GM04504 (cell line): ENCODE data around the gene DYSF.

ENCODE experiments used
- DNase-seq: peaks from one replicate; pipeline ENCODE4 v3.0.0-alpha.2; 2012; ENCODE audit warnings: low read depth

The DYSF gene

DNA sequence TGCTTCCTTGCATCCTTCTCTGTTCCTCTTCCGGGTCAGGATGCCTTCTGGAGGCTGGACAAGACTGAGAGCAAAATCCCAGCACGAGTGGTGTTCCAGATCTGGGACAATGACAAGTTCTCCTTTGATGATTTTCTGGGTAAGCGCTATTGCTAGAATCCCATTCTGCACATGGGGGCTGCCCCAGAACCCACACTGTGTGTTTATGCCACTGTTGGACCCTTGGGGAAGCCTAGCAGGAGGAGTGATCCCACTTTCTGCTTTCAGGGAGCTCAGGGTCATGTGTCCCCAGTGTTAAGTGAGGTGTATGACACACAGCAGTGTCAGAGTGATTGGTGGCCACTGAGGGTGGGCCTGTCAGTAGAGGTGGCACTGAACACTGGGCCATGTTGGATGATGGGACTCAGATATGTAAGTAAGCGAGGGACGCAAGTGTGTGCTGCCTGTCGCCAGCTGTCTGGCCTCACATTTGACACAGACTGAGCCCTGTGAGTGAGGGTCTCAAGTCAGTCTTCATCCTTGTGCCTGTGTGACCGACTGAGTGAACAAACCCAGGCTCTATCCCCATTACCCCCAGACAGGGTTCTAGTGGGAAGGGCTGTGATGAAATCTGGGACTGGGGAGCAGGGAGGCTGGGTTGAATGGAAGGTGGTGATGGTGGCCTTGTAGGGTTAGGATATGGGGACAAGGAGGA, 220.9 kb downstream of the DYSF start:
- DNase-seq = no peak

DNA sequence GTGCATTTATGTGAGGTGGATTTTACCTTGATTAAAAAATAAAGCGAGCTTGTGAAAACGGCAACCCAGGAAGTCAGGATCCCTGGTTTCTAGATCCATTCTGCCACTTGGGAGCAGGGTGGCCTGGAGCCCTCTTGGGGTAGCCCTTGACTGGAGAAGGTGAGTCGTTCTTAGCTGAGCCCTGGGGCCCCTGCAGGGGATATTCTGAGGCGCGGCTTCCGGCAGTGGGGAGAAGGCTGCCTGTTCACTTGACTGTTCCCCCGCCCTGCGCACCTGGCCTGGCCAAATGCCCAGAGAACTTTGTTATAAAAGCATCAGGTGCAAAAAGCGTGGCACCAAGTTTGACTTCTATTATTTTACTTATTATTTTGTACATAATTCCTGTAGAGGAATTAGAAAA, 221.9 kb downstream of the DYSF start:
- no peak for DNase-seq

DNA sequence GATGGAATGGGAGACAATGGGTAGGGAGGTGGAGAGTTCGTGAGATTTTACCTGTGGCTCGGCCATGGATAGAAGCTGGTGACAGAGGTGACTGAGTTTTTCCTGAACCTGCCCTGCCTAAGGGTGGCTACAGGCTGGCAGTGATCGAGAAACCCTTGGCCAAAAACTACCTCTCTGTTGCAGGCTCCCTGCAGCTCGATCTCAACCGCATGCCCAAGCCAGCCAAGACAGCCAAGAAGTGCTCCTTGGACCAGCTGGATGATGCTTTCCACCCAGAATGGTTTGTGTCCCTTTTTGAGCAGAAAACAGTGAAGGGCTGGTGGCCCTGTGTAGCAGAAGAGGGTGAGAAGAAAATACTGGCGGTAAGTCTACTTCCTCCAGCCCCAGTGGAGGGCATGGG, 225.5 kb downstream of the DYSF start:
- DNase-seq = no peak

DNA sequence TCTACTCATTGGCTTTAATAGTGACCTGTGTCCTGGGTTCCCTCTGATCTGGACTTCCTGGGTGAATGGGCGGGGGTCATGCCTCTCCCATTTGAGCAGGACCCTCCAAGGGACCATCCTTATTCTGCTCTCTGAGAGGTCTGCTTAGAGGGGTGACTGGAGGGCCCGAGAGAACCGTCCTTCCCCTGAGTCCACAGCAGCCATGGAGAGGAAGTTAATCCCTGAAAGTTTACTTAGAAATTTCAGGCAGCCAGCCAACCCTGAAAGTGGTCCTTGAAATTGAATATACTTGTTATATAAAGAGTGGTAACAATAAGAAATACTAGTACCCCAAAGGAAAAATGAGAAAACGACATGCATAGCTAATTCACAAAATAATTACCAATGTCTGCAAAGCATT, 226.1 kb downstream of the DYSF start:
- no peak for DNase-seq

DNA sequence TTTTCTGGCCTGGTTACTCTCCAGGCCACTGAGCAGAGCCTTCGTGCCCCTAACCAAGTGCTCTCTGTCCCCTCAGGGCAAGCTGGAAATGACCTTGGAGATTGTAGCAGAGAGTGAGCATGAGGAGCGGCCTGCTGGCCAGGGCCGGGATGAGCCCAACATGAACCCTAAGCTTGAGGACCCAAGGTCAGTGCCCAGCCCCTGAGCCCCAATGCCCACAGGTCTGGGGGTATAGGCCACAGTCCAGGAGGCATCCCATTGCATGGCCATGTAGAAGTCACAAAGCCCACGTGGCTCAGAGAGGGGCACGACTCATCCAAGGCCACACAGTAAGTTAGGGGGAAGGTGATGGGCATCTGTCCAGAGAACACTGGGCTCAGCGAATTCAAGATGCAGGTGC, 227.6 kb downstream of the DYSF start:
- DNase-seq = no peak

DNA sequence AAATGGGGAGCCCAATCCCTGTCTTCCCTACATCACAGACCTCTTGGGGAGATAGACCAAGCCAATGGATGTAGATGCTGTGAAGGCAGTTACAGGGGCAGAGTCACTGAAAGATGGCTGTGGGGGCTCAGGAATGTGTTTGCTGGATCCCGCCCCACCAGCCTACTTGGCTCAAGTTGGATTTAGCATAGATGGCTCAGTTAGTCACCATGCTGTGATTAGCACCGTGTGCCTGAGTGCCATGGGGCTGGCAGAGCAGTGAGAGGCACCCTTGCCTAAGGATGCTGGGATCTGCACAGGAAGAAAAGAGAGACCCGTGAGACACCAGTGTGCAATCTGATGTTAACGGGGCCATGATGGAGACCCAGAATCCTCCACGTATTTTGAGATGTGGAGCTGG, 228.3 kb downstream of the DYSF start:
- DNase-seq = no peak

DNA sequence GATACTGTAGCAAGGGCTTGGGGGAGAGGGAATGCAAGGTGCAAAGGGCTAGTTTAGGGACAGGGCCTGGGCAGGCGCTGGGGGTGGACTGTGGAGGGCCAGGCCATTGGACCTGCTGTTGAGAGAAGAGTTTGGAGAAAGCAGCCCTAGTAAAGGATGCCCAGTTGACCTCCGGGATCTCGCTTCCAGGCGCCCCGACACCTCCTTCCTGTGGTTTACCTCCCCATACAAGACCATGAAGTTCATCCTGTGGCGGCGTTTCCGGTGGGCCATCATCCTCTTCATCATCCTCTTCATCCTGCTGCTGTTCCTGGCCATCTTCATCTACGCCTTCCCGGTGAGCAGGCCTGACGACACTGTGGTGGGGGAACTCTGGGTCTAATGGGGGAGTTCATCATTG, 229.0 kb downstream of the DYSF start:
- DNase-seq = no peak

DNA sequence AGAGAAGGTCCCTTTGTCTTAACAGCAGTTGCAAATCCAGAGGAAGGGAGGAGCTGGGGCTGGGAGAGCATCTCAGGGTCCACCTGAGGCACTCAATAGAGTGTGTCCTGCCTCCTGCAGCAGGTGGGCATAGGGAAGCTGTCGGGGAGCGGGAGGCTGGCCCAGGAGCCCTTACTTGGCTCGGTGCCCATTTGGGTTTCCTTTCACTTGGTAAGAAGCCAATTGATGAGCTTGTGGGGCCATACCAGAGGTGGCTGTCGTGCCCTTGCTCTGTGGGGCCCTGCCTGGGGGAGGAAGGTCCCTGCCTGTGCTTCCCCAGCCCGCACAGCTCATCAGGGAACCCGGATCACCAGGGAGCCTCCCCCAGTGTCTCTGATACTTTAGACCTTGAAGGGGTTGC, 229.7 kb downstream of the DYSF start:
- no peak for DNase-seq

DNA sequence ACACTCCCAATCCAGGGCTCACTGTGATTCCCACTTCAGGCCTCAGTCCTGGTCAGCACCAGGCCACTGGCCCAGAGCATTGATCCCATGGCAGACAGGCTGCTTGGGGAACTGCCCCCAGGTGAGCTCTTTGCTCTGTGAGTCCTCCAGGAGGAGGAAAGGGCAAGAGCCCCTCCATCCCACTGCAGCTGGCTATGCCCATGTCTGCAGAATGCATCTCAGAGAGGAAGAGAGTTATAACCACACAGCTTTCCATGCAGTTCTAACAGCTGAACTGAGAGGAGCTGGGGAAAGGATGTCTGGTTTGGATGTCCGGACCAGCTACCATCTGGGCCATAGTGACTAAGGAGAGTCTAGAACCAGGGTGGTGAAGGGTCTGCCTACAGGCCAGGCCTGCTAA, 230.3 kb downstream of the DYSF start:
- DNase-seq = no peak

DNA sequence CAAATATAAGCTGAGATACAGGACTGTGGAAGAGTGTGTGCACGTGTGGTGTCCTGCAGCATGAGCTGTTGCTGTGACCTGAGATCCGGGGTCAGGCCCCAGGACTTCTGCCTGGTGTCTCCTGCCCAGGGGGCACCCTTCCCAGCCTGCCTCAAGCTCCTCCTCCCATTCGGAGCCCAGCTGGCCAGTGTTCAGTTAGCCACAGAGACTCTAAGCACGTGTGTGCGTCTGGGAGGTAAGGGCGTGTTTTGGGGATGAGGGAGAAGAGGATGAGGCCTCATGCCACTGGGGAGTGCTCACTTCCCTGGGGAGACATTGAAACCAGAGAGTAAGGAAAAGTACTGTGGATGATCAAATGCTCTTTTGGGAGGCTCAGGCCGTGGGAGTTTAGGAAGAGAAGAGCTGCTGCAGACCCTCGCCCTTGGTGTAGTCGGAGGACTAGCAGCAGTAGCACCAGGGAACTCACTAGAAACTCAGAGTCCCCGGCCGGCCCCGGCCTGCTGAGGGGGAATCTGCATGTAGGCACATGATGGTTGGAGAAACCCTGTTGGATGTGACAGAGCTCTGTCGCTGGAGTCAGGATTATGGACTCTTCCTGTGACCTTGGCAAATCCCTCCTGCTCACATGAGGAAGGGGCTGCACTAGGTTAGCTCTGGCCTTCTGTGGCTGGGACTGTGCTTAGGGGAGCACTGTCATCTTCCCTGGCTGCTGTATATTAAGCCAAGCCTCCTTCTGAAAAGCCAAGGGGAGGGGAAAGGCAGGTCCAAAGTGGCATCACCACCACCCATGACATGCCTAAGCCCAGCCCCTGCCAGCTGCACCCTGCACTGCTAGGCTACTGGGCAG, 231.1 kb downstream of the DYSF start:
- DNase-seq = no peak

DNA sequence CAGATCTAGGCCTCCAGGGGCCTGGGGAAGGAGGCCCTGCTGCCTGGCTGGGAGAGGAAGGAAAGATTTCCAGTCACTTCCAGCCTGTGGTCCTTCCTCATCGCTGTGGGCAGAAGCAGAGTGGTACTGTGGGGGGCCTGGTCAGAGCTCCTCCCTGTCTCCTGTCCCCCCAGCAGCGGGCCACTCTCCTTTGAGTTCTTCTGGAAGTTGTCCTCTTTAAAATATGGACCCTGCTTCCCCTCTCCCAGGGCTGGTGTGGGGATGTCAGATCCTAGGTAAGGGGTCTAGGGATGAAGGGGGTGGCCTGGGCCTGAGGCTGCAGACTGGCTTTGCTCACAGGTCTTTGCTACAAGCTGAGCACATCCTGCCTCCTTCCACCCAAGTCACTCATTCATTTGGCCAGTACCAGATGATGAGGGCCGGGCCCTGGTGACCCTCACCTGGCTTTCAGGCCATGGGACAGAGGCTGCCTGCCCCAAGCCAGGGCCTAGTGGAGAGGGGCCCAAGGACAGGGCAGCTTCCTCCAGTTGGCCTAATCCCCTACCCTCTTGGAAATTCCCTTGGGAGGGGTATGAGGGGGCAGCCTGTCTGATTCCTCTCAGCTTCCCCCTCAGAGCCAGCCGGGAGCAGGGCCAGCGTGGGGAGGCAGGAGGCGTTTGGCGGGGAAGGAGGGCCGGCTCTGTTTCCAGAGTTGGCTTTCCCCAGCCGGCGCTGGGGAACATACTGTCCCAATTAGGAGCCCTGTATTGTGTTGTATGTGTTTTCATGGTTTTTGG, 231.9 kb downstream of the DYSF start:
- no peak for DNase-seq

DNA sequence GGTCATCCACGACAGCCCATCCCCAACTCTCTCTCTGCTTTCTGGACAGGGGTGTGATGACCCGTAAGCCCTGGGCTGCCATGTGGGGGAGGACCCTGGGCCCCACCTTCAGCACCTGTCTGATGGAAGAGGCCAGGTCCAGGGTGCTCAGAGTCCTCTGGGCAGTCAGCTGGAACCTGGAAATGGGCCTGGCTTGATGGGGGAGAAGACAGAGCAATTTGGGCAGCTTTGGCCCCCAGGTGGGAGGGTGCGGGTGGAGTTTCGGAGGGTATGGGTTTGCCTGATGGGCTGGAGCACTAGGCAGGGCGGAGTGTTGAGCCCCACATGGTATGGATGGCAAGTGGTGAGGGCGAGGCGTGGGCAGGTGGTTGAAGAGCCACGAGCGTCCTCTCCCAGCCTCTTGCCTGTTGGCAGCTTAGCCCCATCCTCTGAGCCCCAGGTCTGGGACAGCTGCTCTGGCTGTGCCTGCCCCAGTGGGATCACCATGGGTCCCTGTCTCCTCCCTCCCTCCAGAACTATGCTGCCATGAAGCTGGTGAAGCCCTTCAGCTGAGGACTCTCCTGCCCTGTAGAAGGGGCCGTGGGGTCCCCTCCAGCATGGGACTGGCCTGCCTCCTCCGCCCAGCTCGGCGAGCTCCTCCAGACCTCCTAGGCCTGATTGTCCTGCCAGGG, 232.7 kb downstream of the DYSF start:
- DNase-seq = no peak

DNA sequence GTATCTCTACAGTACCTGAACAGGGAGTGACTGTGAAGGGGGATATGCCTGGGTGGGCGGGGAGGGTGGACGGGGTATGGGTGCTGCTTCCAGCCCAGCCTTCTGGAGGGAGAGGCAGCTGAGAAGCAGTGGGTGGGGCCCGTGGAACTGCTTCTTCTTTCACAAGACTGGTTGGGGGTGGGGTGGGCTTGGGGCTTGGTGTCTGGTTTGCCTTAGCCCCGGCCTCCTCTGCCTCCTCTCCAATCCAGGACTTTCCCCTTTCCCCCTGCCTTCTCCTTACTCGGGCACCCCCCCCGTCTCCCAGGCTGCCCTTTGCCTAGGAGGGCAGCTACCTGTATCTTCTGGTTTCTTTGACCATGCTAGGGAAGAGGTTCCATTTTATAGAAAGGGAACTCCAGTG, 233.4 kb downstream of the DYSF start:
- DNase-seq = no peak

DNA sequence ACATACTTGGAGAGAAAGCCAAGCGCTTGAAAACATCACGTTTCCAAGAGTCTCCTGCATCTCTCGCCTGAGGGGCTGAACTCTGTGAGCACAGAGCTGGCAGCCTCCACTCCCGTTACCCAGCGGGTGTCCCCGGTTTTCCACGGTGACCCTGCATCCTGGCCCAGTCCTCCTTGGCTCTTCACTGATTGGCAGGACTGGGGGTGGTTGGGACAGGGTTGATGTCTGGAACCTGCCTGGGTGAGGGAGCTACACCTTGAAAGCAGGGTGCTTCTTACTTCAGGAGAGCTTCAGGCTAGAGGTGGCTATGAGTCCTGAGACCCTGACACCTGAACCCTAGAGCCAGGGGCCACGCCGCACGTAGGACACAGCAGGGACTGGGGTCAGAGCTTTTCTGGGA, 234.1 kb downstream of the DYSF start:
- no peak for DNase-seq

DNA sequence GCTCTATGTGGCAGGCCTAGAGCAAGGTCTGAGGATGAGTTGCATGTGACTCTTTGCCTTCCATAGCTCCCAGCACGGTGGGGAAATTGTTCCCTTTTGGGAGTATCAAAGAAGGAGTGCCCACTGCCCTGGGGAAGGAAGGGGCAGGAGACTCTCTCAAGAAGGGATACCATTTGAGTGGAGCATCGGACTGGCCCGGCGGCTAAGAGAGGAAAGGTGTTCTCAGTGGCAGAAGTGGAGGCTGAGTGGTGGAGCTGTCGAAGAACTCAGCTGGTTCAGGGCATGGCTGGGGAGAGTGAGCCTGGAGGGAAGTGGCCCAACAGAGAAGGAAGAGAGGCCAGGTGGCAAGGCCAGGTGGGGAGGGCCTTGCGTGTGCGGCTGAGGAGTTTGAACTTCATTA, 235.2 kb downstream of the DYSF start:
- DNase-seq = no peak

DNA sequence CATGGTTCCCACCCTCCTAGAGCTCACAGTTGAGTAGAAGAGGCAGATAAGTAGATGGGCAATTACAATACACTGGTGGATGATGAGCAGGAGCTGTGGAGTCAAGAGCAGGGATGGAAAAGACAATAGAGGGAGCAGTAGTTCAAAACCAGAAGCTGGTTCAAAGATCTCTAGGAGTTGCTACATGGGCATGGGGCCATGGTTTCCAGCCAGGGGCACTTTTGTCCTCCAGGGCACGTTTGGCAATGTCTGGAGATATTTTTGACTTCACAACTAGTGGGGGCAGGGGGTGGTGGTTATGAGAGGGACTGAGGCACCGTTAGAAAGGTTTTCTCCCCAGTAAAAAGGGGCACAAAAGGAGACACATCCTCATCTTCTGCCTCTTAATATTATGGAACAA, 236.0 kb downstream of the DYSF start:
- no peak for DNase-seq

DNA sequence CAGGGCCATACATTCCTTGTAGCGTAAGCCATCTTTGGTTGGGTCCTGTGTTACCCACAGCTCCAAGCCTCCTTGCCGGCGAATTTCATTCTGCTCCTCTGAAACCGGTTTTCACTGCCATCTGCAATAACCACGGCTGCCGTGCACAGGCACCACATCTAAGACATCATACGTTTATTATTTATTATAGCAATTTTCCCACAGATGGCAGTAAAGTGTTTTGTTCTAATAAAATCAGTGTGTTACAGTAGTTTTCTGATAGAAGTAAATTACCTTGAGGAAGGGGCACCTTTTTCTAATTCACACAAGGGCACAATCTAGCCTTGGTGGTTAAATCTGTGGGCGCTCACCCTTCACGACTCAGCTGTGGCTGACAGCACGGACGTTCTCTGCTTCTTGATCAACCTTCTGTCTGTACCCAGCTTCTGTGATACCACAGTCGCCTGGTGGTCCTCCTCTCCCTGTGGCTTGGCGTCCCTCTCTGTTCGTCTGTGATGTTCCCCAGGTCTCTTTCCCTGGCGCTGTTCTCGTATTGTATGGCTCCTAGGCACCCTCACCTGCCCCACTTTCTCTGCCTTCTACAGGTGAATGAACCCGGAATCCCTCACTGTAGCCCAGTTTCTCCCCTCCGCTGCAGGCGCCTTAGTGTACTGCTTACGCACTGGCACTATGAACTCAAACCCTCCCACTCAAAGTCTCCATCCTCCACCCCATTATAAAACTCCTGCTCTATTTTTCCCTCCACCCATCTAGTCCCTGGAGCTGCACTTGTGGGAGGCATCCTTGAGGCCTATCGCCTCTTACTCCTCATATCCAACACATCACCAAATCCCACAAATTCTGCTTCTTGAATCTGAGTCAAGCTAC, 236.8 kb downstream of the DYSF start:
- no peak for DNase-seq

DNA sequence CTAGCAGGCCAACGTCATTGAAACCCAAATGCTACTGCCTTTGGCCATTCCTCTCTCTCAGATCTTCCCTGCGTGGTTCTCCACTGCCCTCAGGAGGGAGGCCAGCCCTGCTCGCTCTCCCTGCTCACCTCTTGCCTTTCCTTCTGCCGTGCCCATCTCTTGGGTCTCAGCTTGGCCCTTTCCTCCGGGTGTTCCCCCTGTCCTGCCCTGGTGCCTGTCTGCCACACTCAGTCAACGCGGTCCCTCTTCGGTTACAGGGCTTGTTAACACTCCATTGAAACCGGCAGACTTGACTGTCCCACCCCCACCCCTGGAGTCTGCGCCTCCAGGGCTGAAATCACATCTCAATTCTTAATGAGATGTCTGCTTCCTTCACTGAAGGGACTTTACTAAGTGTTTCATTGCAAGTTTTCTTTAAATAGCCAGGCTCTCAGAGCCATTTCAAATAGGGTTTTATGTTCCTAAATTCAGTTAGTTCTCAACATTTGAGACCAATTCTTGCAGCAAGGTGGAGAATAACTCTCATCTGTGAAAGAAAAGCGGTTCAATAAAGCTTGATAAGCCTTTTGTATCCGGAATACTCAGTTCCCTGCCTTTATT, 237.6 kb downstream of the DYSF start:
- no peak for DNase-seq

DNA sequence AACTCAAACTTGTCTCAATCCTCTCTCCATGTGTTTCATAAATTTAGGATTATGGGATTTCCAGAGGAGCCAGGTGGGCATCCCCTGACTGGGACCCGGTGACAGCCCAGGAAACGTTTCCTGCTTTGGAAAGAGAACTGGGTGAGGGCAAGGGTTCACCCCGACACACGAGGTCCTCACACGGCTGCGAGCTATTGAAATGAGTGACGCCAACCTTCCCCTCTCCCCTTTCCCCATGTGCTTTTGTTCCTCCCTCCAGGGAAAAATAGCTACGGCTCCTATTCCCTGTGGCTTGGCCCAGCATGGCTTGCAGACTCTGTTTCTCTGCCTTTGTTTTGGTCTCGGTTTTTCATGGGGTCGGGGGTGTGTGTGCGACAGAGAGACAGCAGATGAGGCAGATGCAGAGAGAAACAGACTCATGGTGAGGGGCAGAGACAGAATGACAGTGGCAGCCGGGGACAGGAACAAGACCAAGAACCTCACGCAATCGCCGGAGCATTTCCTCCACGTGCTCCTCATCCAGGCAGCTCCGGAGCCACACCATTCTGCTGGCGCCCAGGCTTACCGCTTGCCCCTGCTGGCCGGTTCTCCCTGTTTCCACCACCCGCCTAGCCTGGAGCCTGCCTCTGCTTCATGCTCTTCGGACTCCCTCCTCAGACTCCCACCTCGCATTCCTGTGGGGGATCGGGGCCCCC, 238.5 kb downstream of the DYSF start:
- DNase-seq = no peak

DNA sequence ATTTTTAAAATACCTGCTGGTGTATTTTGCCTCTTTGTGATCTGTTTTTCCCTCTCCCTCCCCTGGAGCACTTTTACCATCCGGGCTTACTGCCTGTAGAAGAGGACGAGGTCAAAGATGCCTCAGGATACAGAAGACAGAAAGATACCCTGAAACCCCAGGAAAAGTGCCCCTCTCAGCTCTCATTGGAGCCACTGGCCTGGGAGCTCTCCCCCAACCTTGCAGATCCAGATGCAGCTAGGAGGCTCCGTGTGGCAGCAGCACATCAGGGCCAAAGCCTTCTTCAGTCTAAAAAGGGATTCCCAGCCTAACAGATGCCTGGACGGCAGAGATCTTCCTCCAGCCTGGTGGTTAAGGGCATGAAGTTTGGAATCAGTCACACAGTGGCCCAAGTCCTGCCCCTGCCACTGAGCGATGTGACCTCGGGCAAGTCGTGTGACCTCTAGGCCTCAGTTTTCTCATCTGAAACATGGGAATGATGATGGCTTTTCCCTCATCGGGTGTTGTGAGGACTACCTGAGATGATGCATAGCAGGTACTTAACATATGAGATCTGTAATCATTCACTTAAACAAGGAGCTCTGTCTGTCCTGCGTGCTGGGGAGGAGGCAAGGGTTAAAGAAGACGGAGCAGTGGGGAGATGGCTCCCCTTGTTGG, 239.4 kb downstream of the DYSF start:
- DNase-seq = no peak
